ENCODE measurements around the gene FAM20A.

DNA sequence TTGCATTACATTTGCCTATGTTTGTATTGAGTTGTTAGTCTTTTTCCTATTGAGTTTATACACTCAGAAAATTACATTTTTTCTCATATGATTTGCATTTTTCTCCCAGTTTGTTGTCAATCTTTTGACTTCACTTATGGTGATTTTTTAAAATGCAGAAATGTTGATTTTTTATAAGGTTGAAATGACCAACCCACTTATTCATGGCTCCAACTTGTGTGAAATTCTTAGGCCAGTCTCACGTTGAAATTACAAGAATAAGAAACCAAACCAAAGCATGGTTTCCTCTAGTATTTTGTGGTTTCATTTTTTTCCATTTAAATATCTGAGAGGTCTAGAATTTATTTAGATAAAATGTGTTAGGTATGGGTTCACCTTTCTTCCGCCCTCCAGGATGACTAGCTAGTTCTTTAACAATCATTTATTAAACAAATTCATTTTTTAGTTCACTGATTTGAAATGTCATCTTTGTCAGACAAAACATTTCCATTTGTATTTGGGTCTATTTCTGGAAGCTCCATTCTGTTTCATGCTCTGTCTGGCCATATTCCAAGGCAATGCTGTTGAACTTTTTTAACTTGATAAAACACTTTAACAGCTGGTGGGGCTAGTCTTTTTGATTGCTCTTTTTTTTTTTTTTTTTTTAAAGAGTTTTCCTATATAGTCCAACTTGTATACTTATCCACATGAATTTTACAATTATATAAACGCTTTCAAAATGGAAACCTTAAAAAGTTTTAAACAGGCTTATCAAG is 40.0 kb downstream of the FAM20A start:
- TF ChIP-seq, protein P1, sequence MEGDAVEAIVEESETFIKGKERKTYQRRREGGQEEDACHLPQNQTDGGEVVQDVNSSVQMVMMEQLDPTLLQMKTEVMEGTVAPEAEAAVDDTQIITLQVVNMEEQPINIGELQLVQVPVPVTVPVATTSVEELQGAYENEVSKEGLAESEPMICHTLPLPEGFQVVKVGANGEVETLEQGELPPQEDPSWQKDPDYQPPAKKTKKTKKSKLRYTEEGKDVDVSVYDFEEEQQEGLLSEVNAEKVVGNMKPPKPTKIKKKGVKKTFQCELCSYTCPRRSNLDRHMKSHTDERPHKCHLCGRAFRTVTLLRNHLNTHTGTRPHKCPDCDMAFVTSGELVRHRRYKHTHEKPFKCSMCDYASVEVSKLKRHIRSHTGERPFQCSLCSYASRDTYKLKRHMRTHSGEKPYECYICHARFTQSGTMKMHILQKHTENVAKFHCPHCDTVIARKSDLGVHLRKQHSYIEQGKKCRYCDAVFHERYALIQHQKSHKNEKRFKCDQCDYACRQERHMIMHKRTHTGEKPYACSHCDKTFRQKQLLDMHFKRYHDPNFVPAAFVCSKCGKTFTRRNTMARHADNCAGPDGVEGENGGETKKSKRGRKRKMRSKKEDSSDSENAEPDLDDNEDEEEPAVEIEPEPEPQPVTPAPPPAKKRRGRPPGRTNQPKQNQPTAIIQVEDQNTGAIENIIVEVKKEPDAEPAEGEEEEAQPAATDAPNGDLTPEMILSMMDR (IDR thresholded peaks at IDR 0.05) = no peak
- TF ChIP-seq POLR2A (IDR thresholded peaks at IDR 0.05) (no peak), POLR2AphosphoS5 (IDR thresholded peaks at IDR 0.05) (no peak)
